Suprapubic skin (tissue), 4 donors: ENCODE results near the gene MED25. TPM values are rescaled to one million over a fixed set of nuclear protein-coding genes. Genes with fewer than 3 reads are reported as not detected.

Source experiments
- DNase-seq, 2 donors: peaks; one replicate each; pipeline ENCODE4 v3.0.0-alpha.2; 2019; ENCODE audit warnings: low spot score in 2 of 2
- H3K27ac ChIP-seq: fragments of 200-600 bp; sonication (generic); one replicate; pipeline ENCODE4 v1.5.1; 2019
- H3K27me3 ChIP-seq: fragments of 200-600 bp; sonication (generic); one replicate; pipeline ENCODE4 v1.5.1; 2019
- H3K36me3 ChIP-seq: fragments of 200-600 bp; sonication (generic); one replicate; pipeline ENCODE4 v1.5.1; 2019
- H3K4me1 ChIP-seq: fragments of 200-600 bp; sonication (generic); one replicate; pipeline ENCODE4 v1.5.1; 2019
- H3K4me3 ChIP-seq: fragments of 200-600 bp; sonication (generic); one replicate; pipeline ENCODE4 v1.5.1; 2019; ENCODE audit warnings: mild to moderate bottlenecking
- H3K9me3 ChIP-seq: fragments of 200-600 bp; sonication (generic); one replicate; pipeline ENCODE4 v1.5.1; 2019
- CTCF ChIP-seq, 2 donors: fragments of 200-600 bp in 1 of 2; fragments of 450-650 bp in 1 of 2; sonication (generic) in 1 of 2; IDR thresholded peaks; one replicate each; pipeline ENCODE4 v1.5.1; 2016 to 2019; ENCODE audit warnings: antibody characterized with exemption in 2 of 2, mild to moderate bottlenecking in 1 of 2, moderate library complexity in 1 of 2
- EP300 ChIP-seq: sonication (generic); formaldehyde crosslinking; IDR thresholded peaks from one replicate; pipeline ENCODE4 v1.6.1; 2017; ENCODE audit warnings: antibody characterized with exemption
- POLR2A ChIP-seq, 2 donors: fragments of 450-650 bp; IDR thresholded peaks; one replicate each; pipeline ENCODE4 v1.6.1; 2017; ENCODE audit warnings: antibody characterized with exemption in 2 of 2, mild to moderate bottlenecking in 2 of 2, moderate library complexity in 2 of 2
- POLR2AphosphoS5 ChIP-seq, 3 donors: sonication (generic); formaldehyde crosslinking; IDR thresholded peaks; one replicate each; pipeline ENCODE4 v1.6.1; 2017; ENCODE audit warnings: antibody characterized with exemption in 3 of 3
- WGBS: methylation state at CpG from one replicate; pipeline ENCODE4 v1.1.5; 2018; 5-methylcytosine and 5-hydroxymethylcytosine counted together
- total RNA-seq, 4 donors: library from RNA; depleted of rRNA; stranded (reverse); fragments of >200 nt; gene quantifications; one replicate each; pipeline ENCODE4 v1.1.0, GENCODE V29; 2016

Gene MED25
- total RNA-seq, 4 donors from 2014 or later, result 32.2 to 60.3 (median 40.8) TPM

- no peaks in the 10 kb centered on the region for H3K27me3 ChIP-seq
- under 1% methylated on average over 74 of the region's 98 CpGs for WGBS
- peaks cover 15% of the 10 kb centered on the region for H3K36me3 ChIP-seq
- peaks cover 42% of the 10 kb centered on the region for H3K4me1 ChIP-seq
- peak; percentile 94 to 95 for DNase-seq
- TF ChIP-seq POLR2AphosphoS5 (IDR thresholded peaks at IDR 0.05) (peak; percentile 18 to 52 (median 47)), POLR2A (IDR thresholded peaks at IDR 0.05) (peak; percentile 6 to 78), EP300 (no peak), CTCF (IDR thresholded peaks at IDR 0.05) (no peak)
- peak within 1 kb of the TSS; percentile 98 for H3K4me3 ChIP-seq
- H3K27ac ChIP-seq, result peak within 1 kb of the TSS; percentile 99
- H3K9me3 ChIP-seq, result no peaks in the 10 kb centered on the region
Measured at GRCh38 chr19:49850487-49851342, 32.6 kb downstream of the MED25 start, which contains the start of gene PTOV1. PTOV1 (plus strand) TSS chr19:49851159.

- Histone ChIP-seq H3K27me3 (no peaks in the 10 kb centered on the region), H3K36me3 (peaks cover 24% of the 10 kb centered on the region), H3K27ac (peak overlapping the region; percentile 99), H3K4me1 (peaks cover 42% of the 10 kb centered on the region), H3K9me3 (no peaks in the 10 kb centered on the region), H3K4me3 (peak overlapping the region; percentile 98)
- peak in 1 of 2 donors; percentile 74 for DNase-seq
- no peak for TF ChIP-seq EP300
- 2% methylated on average over 56 of the region's 78 CpGs for WGBS
Measured at GRCh38 chr19:49851456-49852259, 33.6 kb downstream of the MED25 start.

- Histone ChIP-seq H3K9me3 (no peaks in the 10 kb centered on the region), H3K36me3 (peaks cover 35% of the 10 kb centered on the region), H3K27me3 (no peaks in the 10 kb centered on the region), H3K4me1 (peaks cover 42% of the 10 kb centered on the region), H3K4me3 (peak overlapping the region; percentile 98), H3K27ac (no peak overlapping the region)
- WGBS, result 64% methylated on average over 14 of the region's 14 CpGs
- TF ChIP-seq CTCF (IDR thresholded peaks at IDR 0.05) (no peak), POLR2A (IDR thresholded peaks at IDR 0.05) (no peak), EP300 (no peak), POLR2AphosphoS5 (IDR thresholded peaks at IDR 0.05) (no peak)
- DNase-seq, result no peak
Measured at GRCh38 chr19:49852631-49853126, 34.6 kb downstream of the MED25 start.

- Histone ChIP-seq H3K4me1 (peaks cover 39% of the 10 kb centered on the region), H3K4me3 (no peak overlapping the region), H3K9me3 (no peaks in the 10 kb centered on the region), H3K36me3 (peaks cover 47% of the 10 kb centered on the region), H3K27me3 (no peaks in the 10 kb centered on the region), H3K27ac (no peak overlapping the region)
- DNase-seq, result peak in 1 of 2 donors; percentile 59
- WGBS, result 78% methylated on average over 9 of the region's 10 CpGs
- no peak for TF ChIP-seq POLR2A (IDR thresholded peaks at IDR 0.05)
- no peak for TF ChIP-seq POLR2AphosphoS5 (IDR thresholded peaks at IDR 0.05)
- no peak for TF ChIP-seq EP300
- TF ChIP-seq CTCF (IDR thresholded peaks at IDR 0.05), result no peak
Measured at GRCh38 chr19:49853852-49854377, 35.8 kb downstream of the MED25 start.

- H3K27me3 ChIP-seq, result no peaks in the 10 kb centered on the region
- no peak overlapping the region for H3K27ac ChIP-seq
- peaks cover 37% of the 10 kb centered on the region for H3K4me1 ChIP-seq
- H3K4me3 ChIP-seq, result no peak overlapping the region
- no peaks in the 10 kb centered on the region for H3K9me3 ChIP-seq
- 89% methylated on average over 17 of the region's 39 CpGs for WGBS
- DNase-seq, result peak in 1 of 2 donors; percentile 66
- TF ChIP-seq POLR2A (IDR thresholded peaks at IDR 0.05) (no peak), CTCF (IDR thresholded peaks at IDR 0.05) (no peak), EP300 (no peak), POLR2AphosphoS5 (IDR thresholded peaks at IDR 0.05) (no peak)
- H3K36me3 ChIP-seq, result peaks cover 51% of the 10 kb centered on the region
Measured at GRCh38 chr19:49854378-49855263, 36.5 kb downstream of the MED25 start.
